K562 (cell line): ENCODE measurements around the gene BNC2. TPM values are rescaled to one million over a fixed set of nuclear protein-coding genes. Genes with fewer than 3 reads are reported as not detected.

Experiments
- ATAC-seq: fragments of 200-7000 bp; cut with Tn5 transposase; 3 replicates; pipeline ENCODE4 v1.9.1; 2020; ENCODE audit warnings: moderate library complexity
- BruUV-seq: library from RNA; stranded (reverse); fragments of 400-500 nt; replicated peaks from 2 replicates; lab custom pipeline; 2021; lab: Mats Ljungman, UMichigan
- CTCF ChIA-PET: fragments of 300-600 bp; formaldehyde crosslinking; extraction: SDS; loops from one replicate; lab custom pipeline; 2021; ENCODE audit warnings: low intra/inter-chr PET ratio; lab: Yijun Ruan, JAX
- POLR2A ChIA-PET: fragments of 300-600, 350-650 bp; sonication (Branson Sonifier 250); formaldehyde crosslinking; extraction: SDS; loops from one replicate; lab custom pipeline; 2021; ENCODE audit warnings: antibody characterized with exemption, inconsistent platforms; lab: Yijun Ruan, JAX
- DNase-seq, 4 experiments: peaks; one replicate each; pipeline versions ENCODE4 v3.0.0 to v3.0.0-alpha.2; 2011 to 2018; ENCODE audit warnings: low spot score in 3 of 4, mixed read lengths in 3 of 4; ENCODE audit errors: extremely low read depth in 1 of 4
- FAIRE-seq: peaks from 2 replicates; lab custom pipeline; 2011; peaks lifted over from hg19 to GRCh38; lab: Jason Lieb, UNC
- H2AFZ ChIP-seq: 2 replicates; pipeline ENCODE4 v1.6.0; 2011; ENCODE audit warnings: low read depth, low read length, control low read depth, inconsistent platforms
- H3K27ac ChIP-seq: fragments of 200-600 bp; 3 replicates; pipeline ENCODE4 v1.8.0; 2011; ENCODE audit warnings: low read depth, mild to moderate bottlenecking, control low read depth, inconsistent platforms, low read length, moderate library complexity, mixed read lengths; ENCODE audit errors: extremely low read depth
- H3K27me3 ChIP-seq, 2 experiments: fragments of 300-600 bp in 1 of 2; 2 replicates in 1 of 2; 3 replicates in 1 of 2; pipeline versions ENCODE4 v1.6.0 to v1.8.0; 2011; ENCODE audit warnings: inconsistent platforms in 2 of 2, low read length in 2 of 2, mild to moderate bottlenecking in 1 of 2, mixed read lengths in 1 of 2, moderate library complexity in 1 of 2; ENCODE audit not compliant: control insufficient read depth in 2 of 2, insufficient read depth in 2 of 2
- H3K36me3 ChIP-seq: fragments of 300-600 bp; 3 replicates; pipeline ENCODE4 v1.8.0; 2011; ENCODE audit warnings: mild to moderate bottlenecking, low read length, inconsistent platforms; ENCODE audit not compliant: control insufficient read depth, insufficient read depth
- H3K4me1 ChIP-seq, 2 experiments: fragments of 200-600 bp in 1 of 2; replicated peaks in 1 of 2; 2 replicates in 1 of 2; 3 replicates in 1 of 2; pipeline versions ENCODE4 v1.5.1 to v1.8.0; 2011; ENCODE audit warnings: inconsistent platforms in 2 of 2, low read length in 2 of 2, mild to moderate bottlenecking in 1 of 2, mixed read lengths in 1 of 2, moderate library complexity in 1 of 2; ENCODE audit not compliant: control insufficient read depth in 2 of 2, insufficient read depth in 2 of 2
- H3K4me2 ChIP-seq: 2 replicates; pipeline ENCODE4 v1.6.1; 2011; ENCODE audit warnings: low read length, control low read depth, inconsistent platforms, mixed read lengths; ENCODE audit not compliant: insufficient read depth
- H3K4me3 ChIP-seq: fragments of 200-600 bp; sonication (generic), shearing (Covaris generic); 2 replicates; pipeline ENCODE4 v1.5.1; 2016; ENCODE audit warnings: control low read depth, inconsistent platforms
- H3K79me2 ChIP-seq: fragments of 200-600 bp; 3 replicates; pipeline ENCODE4 v1.8.0; 2011; ENCODE audit warnings: low read length, inconsistent platforms; ENCODE audit not compliant: control insufficient read depth, insufficient read depth
- H3K9ac ChIP-seq, 2 experiments: 2 replicates each; pipeline versions ENCODE4 v1.6.0 to v1.6.1; 2011; ENCODE audit warnings: low read depth in 2 of 2, low read length in 2 of 2, control low read depth in 1 of 2, inconsistent platforms in 1 of 2, mild to moderate bottlenecking in 1 of 2, mixed read lengths in 1 of 2; ENCODE audit not compliant: insufficient read depth in 1 of 2
- H3K9me1 ChIP-seq: one replicate; pipeline ENCODE4 v1.6.0; 2011; ENCODE audit warnings: inconsistent platforms, mild to moderate bottlenecking, low read length, moderate library complexity; ENCODE audit not compliant: control insufficient read depth, insufficient read depth
- H3K9me3 ChIP-seq: replicated peaks from 2 replicates; pipeline ENCODE4 v1.5.1; 2011; ENCODE audit warnings: low read depth, low read length, inconsistent platforms; ENCODE audit not compliant: control insufficient read depth, insufficient read depth
- H4K20me1 ChIP-seq: replicated peaks from 2 replicates; pipeline ENCODE4 v1.6.1; 2011; ENCODE audit warnings: low read length, inconsistent platforms, mixed read lengths; ENCODE audit not compliant: control insufficient read depth, insufficient read depth
- CSDE1 ChIP-seq, 2 experiments: fragments of 450-650 bp; IDR thresholded peaks; 2 replicates each; pipeline ENCODE4 v1.6.1; 2016; ENCODE audit warnings: mild to moderate bottlenecking in 1 of 2
- NR1H2 ChIP-seq: sonication (generic); formaldehyde crosslinking; IDR thresholded peaks from 2 replicates; pipeline ENCODE4 v1.4.0; 2020; ENCODE audit warnings: mild to moderate bottlenecking, missing genetic modification reagents
- PML ChIP-seq: IDR thresholded peaks from 2 replicates; pipeline ENCODE4 v1.6.1; 2012; ENCODE audit warnings: low read length, inconsistent platforms
- ZBED1 ChIP-seq: IDR thresholded peaks from 2 replicates; pipeline ENCODE4 v1.6.1; 2014
- WGBS: fragments of 100-300 bp; shearing (Covaris generic); methylation state at CpG from one replicate; pipeline ENCODE4 v1.1.6; 2016; ENCODE audit warnings: low coverage, mixed read lengths; ENCODE audit not compliant: insufficient coverage; ENCODE audit errors: missing lambda C conversion rate; 5-methylcytosine and 5-hydroxymethylcytosine counted together
- in situ Hi-C: fragments of 300-500 bp; cut with MboI; formaldehyde crosslinking; loops from 4 replicates; pipeline ENCODE4 v1.15.0; 2018; ENCODE audit warnings: inconsistent platforms, mixed read lengths
- intact Hi-C: fragments of 100-400 bp; cut with micrococcal nuclease; formaldehyde crosslinking; loops from 2 replicates; pipeline ENCODE4 v1.14.2; 2022
- polyA plus RNA-seq, 8 experiments: library from polyadenylated mRNA; depleted of rRNA in 4 of 8; stranded (reverse) in 5 of 8; unstranded in 3 of 8; fragments of >200 nt; fragmentation: Nextera tagmentation in 2 of 8; fragmentation: Illumina TruSeq in 1 of 8; extraction: Ambion mirVana in 2 of 8; extraction: Trizol in 1 of 8; gene quantifications; 2 replicates each; pipeline versions ENCODE4 v1.2.1 to v1.2.3, GENCODE V29; 2011 to 2014; ENCODE audit warnings: inconsistent platforms in 1 of 8, missing spikeins in 1 of 8
- total RNA-seq, 7 experiments: library from RNA; depleted of rRNA in 6 of 7; stranded (reverse); fragments of >200 nt in 6 of 7; fragmentation: Illumina TruSeq in 2 of 7; extraction: Trizol in 2 of 7; gene quantifications; 2 replicates each; pipeline versions ENCODE4 v1.2.1 to v1.2.3, GENCODE V29; 2011 to 2021; ENCODE audit warnings: low replicate concordance in 1 of 7
- TF ChIP-seq, protein P1 (sequence below): sonication (generic); formaldehyde crosslinking; IDR thresholded peaks from 2 replicates; pipeline ENCODE4 v1.9.0; 2022; ENCODE audit warnings: mild to moderate bottlenecking, missing genetic modification reagents
- TF ChIP-seq, protein P2 (sequence below): fragments of 250-450 bp; sonication (Bioruptor Pico); IDR thresholded peaks from 2 replicates; pipeline ENCODE4 v1.4.0; 2020; ENCODE audit warnings: borderline replicate concordance

BNC2 gene
- total and polyA plus RNA-seq, 9 of the 15 experiments (the other 6 are each of a cell fraction or from before 2014, with no cell fraction given) = not detected

DNA sequence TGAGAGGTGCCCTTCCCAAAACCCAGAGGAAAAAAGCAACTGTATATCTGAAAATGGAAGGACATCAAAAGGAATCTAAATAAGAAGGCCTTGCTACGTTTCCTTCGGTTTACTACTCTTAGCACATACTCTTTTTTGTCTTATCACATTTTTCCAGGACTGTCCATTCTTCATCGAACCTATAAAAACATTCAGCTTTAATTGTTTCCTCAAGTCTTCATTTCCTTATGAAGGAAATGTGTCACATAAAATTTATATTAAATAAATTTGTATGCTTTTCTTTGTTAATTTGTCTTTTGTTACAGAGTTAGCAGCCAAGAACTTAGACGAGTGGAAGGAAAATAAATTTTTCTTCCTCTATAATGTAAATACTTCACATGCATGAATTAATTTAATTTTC, 255.0 kb downstream of the BNC2 start (continued):
- no peak for TF ChIP-seq CSDE1 (IDR thresholded peaks at IDR 0.05)

DNA sequence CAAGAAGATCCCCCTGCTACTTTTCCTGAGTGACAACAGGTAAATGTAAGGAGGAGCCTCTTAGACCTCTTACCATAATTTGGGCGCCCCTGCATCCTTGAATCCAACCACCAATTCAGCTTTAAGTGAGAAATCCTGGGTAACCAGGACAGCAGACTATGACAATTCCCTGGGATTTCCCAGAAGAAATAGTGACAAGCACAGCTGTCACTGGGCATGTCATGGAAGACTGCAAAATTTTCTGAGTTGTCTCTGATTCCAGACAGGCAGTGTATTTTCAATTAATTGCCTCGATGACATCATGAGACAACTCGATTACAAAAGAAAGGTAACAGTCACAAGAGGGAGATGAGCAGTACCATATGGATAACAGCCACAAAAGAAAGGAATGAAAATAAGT, 256.9 kb downstream of the BNC2 start:
- intact Hi-C loops = no loop called here
- no peak overlapping the region for H3K27ac ChIP-seq
- no peaks in the 10 kb centered on the region for H3K4me1 ChIP-seq
- no peaks in the 10 kb centered on the region for H3K79me2 ChIP-seq
- no peak overlapping the region for H3K4me2 ChIP-seq
- TF ChIP-seq, protein P1, sequence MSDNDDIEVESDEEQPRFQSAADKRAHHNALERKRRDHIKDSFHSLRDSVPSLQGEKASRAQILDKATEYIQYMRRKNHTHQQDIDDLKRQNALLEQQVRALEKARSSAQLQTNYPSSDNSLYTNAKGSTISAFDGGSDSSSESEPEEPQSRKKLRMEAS (CRISPR knock-in tag) = no peak
- TF ChIP-seq PML (no peak), ZBED1 (no peak), NR1H2 (no peak)
- TF ChIP-seq, protein P2, sequence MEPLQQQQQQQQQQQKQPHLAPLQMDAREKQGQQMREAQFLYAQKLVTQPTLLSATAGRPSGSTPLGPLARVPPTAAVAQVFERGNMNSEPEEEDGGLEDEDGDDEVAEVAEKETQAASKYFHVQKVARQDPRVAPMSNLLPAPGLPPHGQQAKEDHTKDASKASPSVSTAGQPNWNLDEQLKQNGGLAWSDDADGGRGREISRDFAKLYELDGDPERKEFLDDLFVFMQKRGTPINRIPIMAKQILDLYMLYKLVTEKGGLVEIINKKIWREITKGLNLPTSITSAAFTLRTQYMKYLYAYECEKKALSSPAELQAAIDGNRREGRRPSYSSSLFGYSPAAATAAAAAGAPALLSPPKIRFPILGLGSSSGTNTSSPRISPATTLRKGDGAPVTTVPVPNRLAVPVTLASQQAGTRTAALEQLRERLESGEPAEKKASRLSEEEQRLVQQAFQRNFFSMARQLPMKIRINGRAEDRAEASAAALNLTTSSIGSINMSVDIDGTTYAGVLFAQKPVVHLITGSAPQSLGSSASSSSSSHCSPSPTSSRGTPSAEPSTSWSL = no peak
- CTCF ChIA-PET = no interaction called here
- FAIRE-seq (no peak), DNase-seq (no peak), ATAC-seq (no peak)
- POLR2A ChIA-PET = no interaction called here
- 0% methylated on average over 3 of the region's 3 CpGs for WGBS
- no peaks in the 10 kb centered on the region for H3K27me3 ChIP-seq
- no peak overlapping the region for H3K4me3 ChIP-seq
- H3K9me3 ChIP-seq = no peaks in the 10 kb centered on the region
- H4K20me1 ChIP-seq = no peaks in the 10 kb centered on the region
- no peak overlapping the region for H2AFZ ChIP-seq
- H3K9ac ChIP-seq = no peak overlapping the region
- BruUV-seq = no TSS peak
- no peaks in the 10 kb centered on the region for H3K9me1 ChIP-seq
- no peaks in the 10 kb centered on the region for H3K36me3 ChIP-seq
- in situ Hi-C loops = no loop called here
